DMS153 treated with DMSO at 0.1 percent for 48 hours (cell line): ENCODE data around the gene SYNGR2.
"Not testable (repeated sequence)": the region's sequence is repeated elsewhere in the genome, so short reads cannot be mapped to it uniquely, and the experiment has no call there.

ENCODE experiments used
- DNase-seq: peaks from one replicate; lab custom pipeline; 2025; ENCODE audit not compliant: unreplicated experiment; lab: John Stamatoyannopoulos, UW

Gene SYNGR2

DNA sequence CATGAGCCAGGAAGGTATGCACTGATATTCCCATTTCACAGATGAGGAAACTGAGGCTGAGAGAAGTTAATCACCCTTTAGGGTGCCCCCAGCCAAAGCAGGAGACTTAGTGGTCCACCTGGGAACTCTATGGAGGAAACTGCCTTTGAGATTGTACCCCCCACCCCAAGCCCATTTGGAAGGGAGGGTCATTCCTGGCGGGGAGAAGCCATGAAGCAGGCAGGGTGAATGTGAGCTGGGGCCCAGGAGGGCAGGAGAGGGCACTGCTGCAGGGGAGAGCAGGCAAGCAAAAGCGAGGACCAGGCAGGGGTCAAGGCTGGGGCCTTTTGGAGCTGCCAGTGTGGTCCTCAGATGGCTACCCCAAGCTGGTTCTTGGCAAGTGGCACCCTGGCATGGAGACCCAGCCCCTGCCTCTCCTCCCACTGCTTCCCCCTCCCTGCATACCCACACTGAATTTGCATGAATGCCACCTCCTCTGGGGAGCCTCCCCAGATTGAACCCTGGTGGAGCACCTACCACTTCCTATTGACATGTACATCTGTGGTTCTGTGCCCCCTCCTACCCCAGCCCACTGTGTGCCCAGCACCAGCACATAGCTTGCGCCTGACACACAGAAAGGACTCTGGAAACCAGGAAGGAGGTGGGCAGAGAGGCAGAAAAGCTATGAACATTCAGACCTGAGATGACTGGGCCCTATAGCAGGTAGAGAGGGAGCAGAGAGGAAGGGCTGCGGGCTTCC is 38.9 kb upstream of the SYNGR2 start:
- DNase-seq: no peak

DNA sequence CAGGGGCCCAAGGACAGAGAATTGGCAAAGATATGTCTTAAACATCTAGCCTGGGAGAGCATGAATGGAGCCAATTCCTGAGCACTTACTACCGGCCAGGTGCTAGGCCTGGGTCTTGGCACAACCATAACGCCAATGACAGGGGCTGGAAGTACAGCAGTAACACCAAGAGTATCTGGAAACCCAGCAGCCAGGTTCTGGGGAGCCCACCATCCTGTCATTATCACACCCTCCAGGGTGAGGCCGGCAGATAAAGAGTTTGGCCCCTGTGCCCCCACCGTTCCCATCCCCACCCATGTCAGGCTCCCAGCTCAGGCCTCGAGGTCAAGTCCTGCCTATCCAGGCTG is 38.3 kb upstream of the SYNGR2 start:
- no peak for DNase-seq

- no peak for DNase-seq
Measured at GRCh38 chr17:78130437-78131101, 37.8 kb upstream of the SYNGR2 start, which contains the start of gene TMC8. Gene TMC8, plus strand, starts transcription at chr17:78130771. Its CDS starts 818 bp downstream, at chr17:78131589.

DNA sequence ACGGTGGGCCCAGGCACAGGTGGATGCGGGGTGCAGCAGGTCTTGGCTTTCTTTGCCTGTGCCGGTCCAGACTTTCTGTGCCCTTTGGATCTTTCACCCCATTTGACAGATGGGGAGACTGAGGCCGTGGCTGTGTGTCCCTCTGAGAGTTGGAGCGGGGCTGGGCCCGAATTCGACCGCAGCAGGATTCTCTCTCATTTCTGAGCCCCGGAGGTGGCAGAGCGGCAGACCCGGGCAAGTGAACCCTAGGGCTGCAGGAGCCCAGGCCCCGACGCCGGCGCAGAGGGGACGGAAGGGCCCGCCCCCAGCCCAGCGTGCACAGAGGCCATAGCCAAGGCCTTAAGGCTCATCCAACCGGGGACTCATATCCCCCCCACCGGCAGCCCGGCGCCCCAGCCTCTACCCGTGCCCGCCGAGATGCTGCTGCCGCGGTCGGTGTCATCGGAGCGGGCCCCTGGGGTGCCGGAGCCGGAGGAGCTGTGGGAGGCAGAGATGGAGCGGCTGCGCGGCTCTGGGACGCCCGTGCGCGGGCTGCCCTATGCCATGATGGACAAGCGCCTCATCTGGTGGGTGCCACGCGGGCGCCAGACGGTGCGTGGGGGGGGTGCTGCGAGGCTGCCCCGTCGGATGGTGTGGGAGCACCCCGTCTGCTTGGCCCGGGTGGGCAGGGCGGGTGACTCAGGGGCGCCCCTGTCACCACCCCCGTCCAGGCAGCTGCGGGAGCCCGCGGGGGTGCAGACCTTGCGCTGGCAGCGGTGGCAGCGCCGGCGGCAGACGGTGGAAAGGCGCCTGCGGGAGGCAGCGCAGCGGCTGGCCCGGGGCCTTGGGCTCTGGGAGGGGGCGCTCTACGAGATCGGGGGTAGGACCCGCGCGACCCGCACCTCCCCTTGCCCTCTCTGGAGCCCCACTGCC is 37.0 kb upstream of the SYNGR2 start:
- DNase-seq: no peak

DNA sequence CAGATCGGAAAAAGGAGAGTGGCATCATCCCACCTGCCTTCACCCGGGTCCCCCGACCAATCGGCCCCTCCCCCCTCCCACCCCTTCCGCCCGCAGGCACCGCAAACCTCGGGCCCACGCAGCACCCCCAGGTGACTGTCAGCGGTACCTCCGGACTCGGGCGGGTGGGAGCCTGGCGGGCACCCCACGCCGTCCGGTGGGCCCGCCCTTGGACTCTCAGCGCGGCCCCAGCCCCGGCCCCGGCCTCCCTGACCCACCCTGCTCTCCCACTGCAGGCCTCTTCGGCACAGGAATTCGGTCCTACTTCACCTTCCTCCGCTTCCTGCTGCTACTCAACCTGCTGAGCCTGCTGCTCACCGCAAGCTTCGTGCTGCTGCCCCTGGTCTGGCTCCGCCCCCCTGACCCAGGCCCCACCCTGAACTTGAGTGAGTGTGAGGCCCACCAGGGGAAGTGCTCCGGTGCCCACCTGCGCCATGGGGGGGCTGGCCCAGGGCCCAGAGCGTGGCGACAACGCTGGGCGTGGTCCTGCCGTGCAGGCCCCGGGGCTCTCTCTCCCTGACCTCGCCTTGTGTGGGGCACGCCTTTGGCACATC is 36.2 kb upstream of the SYNGR2 start:
- DNase-seq: no peak

DNA sequence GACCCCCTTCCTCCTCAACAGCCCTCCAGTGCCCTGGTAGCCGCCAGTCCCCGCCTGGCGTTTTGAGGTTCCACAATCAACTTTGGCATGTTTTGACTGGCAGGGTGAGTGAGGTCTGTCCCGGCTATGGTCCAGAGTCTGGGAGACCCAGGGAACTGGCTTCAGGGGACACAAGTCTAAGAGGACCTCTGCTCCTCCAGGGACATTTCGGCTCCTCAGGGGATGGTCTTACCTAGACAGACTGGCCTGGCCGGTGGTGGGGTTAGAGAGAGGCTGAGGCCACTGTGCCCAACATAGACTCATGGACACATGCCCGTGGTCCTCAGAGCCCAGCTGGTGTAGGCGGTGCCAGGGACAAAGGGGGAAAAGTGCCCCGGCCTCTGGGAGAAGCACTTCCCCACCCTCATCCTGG is 35.6 kb upstream of the SYNGR2 start:
- DNase-seq: no peak

DNA sequence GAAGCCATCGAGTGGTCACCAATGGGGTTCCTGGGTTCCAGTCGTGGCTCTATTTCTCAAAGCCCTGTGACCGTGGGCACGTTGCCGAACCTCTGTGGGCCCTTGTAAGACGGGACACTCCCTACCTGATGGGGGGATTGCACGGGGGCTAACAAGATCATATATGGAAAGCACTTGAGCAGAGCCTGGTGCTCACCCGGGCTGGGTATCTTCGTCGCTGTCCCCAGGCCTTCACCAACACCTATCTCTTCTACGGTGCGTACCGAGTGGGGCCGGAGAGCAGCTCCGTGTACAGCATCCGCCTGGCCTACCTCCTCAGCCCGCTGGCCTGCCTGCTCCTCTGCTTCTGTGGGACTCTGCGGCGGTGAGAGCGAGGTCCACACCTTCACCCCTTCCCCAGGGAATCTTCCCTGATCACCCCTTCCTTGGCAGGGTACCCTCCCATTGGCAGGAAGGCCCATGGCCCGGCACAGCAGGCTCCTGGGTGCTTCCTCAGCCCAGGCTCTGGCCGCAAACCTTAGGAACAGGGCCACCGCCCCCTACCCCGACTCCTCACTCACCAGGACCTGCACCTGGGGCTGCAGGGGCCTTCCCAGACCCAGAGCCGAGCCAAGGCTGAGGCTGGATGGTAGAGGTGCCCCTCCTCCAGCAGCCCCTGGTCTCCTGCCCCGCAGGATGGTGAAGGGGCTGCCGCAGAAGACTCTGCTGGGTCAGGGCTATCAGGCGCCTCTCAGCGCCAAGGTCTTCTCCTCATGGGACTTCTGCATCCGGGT is 35.0 kb upstream of the SYNGR2 start:
- no peak for DNase-seq

GRCh38 chr17:78133971-78134898 is 34.1 kb upstream of the SYNGR2 start:
- peak; percentile 52 for DNase-seq

DNA sequence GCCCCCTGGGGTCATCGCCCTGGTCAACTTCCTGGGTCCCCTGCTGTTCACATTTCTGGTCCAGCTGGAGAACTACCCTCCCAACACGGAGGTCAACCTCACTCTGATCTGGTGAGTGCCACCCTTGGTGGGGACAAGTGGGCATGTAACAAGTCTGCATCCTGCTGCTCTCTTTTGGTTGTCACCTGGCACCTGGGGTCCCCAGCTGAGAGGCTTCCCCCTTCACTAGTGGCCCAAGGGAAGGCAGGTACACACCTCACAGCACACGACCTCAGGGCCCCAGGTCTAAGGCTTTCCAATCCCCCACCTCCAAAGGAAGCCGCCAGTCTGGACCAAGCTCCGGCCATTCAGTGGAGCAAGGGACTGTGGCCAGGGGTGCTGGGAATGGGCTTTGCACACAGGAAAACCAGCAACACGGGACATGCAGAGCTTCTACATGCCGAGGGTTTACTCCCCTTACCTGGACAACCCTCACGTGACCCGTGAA is 33.4 kb upstream of the SYNGR2 start:
- no peak for DNase-seq

- no peak for DNase-seq
Measured at GRCh38 chr17:78135858-78136500, 32.4 kb upstream of the SYNGR2 start.

DNA sequence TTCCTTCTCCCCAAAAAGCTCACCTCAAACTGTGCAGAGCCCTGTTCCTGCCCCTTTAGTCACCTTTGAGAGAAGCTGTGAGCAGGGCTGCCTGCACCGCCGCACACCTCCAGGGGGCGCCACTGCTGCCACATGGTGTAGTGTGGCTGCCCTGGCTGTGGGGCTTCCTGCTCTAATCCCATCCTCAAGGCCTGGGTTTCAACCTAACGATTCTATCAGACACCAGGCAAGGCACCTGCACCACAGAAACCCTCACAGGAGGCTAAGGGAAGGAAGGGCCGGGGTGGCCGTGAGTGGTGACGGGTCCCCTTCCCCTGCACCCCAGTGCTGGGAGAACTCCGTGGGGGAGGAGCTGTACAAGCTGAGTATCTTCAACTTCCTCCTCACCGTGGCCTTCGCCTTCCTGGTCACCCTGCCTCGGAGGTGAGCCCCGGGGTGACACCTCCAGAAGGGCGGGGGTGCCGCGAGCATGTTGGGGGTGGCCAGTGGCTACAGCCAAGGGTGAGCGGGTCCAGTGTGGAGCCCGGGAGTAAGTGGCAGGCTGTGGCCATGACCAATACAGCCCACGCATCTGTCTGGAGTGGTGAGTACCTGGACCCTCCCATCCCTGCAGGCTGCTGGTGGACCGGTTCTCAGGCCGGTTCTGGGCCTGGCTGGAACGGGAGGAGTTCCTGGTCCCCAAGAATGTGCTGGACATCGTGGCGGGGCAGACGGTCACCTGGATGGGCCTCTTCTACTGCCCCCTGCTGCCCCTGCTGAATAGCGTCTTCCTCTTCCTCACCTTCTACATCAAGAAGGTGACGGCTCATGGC is 30.8 kb upstream of the SYNGR2 start:
- no peak for DNase-seq

GRCh38 chr17:78138204-78139060 is 29.9 kb upstream of the SYNGR2 start:
- DNase-seq: no peak

- not testable (repeated sequence) for DNase-seq
Measured at GRCh38 chr17:78139861-78140168, 28.6 kb upstream of the SYNGR2 start.

GRCh38 chr17:78140169-78141051 is 28.0 kb upstream of the SYNGR2 start:
- peak; percentile 76 for DNase-seq

- no peak for DNase-seq
Measured at GRCh38 chr17:78141437-78142118, 26.8 kb upstream of the SYNGR2 start.
